WTC11 (cell line): ENCODE measurements around the gene DACT1. TPM values are rescaled to one million over a fixed set of nuclear protein-coding genes. Genes with fewer than 3 reads are reported as not detected.

Source experiments
- ATAC-seq: fragments of 200-7000 bp; cut with Tn5 transposase; 2 replicates; pipeline ENCODE4 v1.10.0; 2021; ENCODE audit warnings: mild to moderate bottlenecking, moderate library complexity
- CTCF ChIA-PET: fragments of 300-600 bp; sonication (Branson Sonifier 250); formaldehyde crosslinking; loops from one replicate; lab custom pipeline; 2021; ENCODE audit warnings: antibody characterized with exemption; lab: Charles Lee
- POLR2A ChIA-PET: fragments of 350-600 bp; sonication (Branson Sonifier 250); formaldehyde crosslinking; loops from one replicate; lab custom pipeline; 2021; ENCODE audit warnings: antibody characterized with exemption; lab: Charles Lee
- DNase-seq: peaks from one replicate; pipeline ENCODE4 v3.0.0; 2021; ENCODE audit warnings: low spot score
- H3K27ac Mint-ChIP-seq: 2 replicates; pipeline ENCODE4 v1.8.0; 2021; ENCODE audit warnings: mixed read lengths
- H3K27me3 Mint-ChIP-seq: 2 replicates; pipeline ENCODE4 v1.8.0; 2021; ENCODE audit warnings: low read depth, mild to moderate bottlenecking, moderate library complexity, mixed read lengths
- H3K36me3 Mint-ChIP-seq: 2 replicates; pipeline ENCODE4 v1.8.0; 2021; ENCODE audit warnings: mixed read lengths
- H3K4me1 Mint-ChIP-seq: 2 replicates; pipeline ENCODE4 v1.8.0; 2022; ENCODE audit warnings: mixed read lengths
- H3K4me3 Mint-ChIP-seq: 2 replicates; pipeline ENCODE4 v1.8.0; 2021; ENCODE audit warnings: mild to moderate bottlenecking, moderate library complexity, mixed read lengths
- H3K9me3 Mint-ChIP-seq: 2 replicates; pipeline ENCODE4 v1.8.0; 2021; ENCODE audit warnings: mixed read lengths
- AFF4 ChIP-seq: sonication (generic); formaldehyde crosslinking; IDR thresholded peaks from 2 replicates; pipeline ENCODE4 v1.8.1; 2023; ENCODE audit warnings: mild to moderate bottlenecking, missing genetic modification reagents, borderline replicate concordance
- CDX4 ChIP-seq: fragments of 250-450 bp; sonication (Bioruptor Pico); IDR thresholded peaks from 2 replicates; pipeline ENCODE4 v1.9.0; 2021; ENCODE audit warnings: moderate library complexity, mild to moderate bottlenecking, inconsistent platforms, borderline replicate concordance
- CTCF ChIP-seq: fragments of 200-600 bp; IDR thresholded peaks from 2 replicates; pipeline ENCODE4 v1.8.0; 2022; ENCODE audit warnings: antibody characterized with exemption
- E2F1 ChIP-seq: sonication (generic); formaldehyde crosslinking; IDR thresholded peaks from 2 replicates; pipeline ENCODE4 v1.8.0; 2022; ENCODE audit warnings: mild to moderate bottlenecking, missing genetic modification reagents
- FOXP4 ChIP-seq: sonication (generic); formaldehyde crosslinking; IDR thresholded peaks from 2 replicates; pipeline ENCODE4 v1.8.0; 2022; ENCODE audit warnings: mild to moderate bottlenecking, missing genetic modification reagents
- GRHL2 ChIP-seq: fragments of 250-450 bp; sonication (Bioruptor Pico); IDR thresholded peaks from 2 replicates; pipeline ENCODE4 v1.8.0; 2022; ENCODE audit warnings: mild to moderate bottlenecking, moderate library complexity; ENCODE audit not compliant: insufficient replicate concordance, severe bottlenecking
- NFYB ChIP-seq: sonication (generic); formaldehyde crosslinking; conservative IDR thresholded peaks from 2 replicates; pipeline ENCODE4 v1.8.0; 2022; ENCODE audit warnings: low read depth, missing genetic modification reagents
- ZBTB21 ChIP-seq: sonication (generic); formaldehyde crosslinking; IDR thresholded peaks from 2 replicates; pipeline ENCODE4 v1.8.1; 2023; ENCODE audit warnings: mild to moderate bottlenecking, missing genetic modification reagents, borderline replicate concordance
- ZBTB43 ChIP-seq: sonication (generic); formaldehyde crosslinking; IDR thresholded peaks from 2 replicates; pipeline ENCODE4 v1.8.1; 2023; ENCODE audit warnings: mild to moderate bottlenecking, missing genetic modification reagents
- ZMAT4 ChIP-seq: fragments of 250-450 bp; sonication (Bioruptor Pico); IDR thresholded peaks from 2 replicates; pipeline ENCODE4 v1.9.0; 2021; ENCODE audit warnings: mild to moderate bottlenecking
- ZNF317 ChIP-seq: sonication (generic); formaldehyde crosslinking; IDR thresholded peaks from 2 replicates; pipeline ENCODE4 v1.8.1; 2023; ENCODE audit warnings: low read depth, mild to moderate bottlenecking, moderate library complexity, missing genetic modification reagents, borderline replicate concordance
- total RNA-seq: library from RNA; stranded (reverse); gene quantifications from 3 replicates; pipeline ENCODE4 v1.2.3, GENCODE V29; 2021

Gene DACT1
- total RNA-seq, 1 experiment from 2014 or later = 21.2 TPM

- POLR2A ChIA-PET = no interaction called here
- TF ChIP-seq E2F1 (CRISPR knock-in tag) (no peak), ZBTB21 (CRISPR knock-in tag) (no peak), ZNF317 (CRISPR knock-in tag) (no peak), FOXP4 (CRISPR knock-in tag) (no peak), ZMAT4 (CRISPR knock-in tag) (no peak), ZBTB43 (no peak), CDX4 (no peak)
- H3K27ac Mint-ChIP-seq = no peak overlapping the region
These were observed 21.3 kb downstream of the DACT1 start for GRCh38 chr14:58659061-58659460.

GRCh38 chr14:58659846-58660245 is 22.1 kb downstream of the DACT1 start:
- Mint-ChIP-seq H3K4me1 (peaks cover 28% of the 10 kb centered on the region), H3K9me3 (0 out of 2 replicates have a peak, but pooled peaks cover 3% of the 10 kb centered on the region)
- TF ChIP-seq AFF4 (CRISPR knock-in tag) (no peak), NFYB (CRISPR knock-in tag) (no peak), CTCF (no peak), GRHL2 (CRISPR knock-in tag) (no peak)
- TF ChIP-seq, all 79 proteins: peak for 0
- DNase-seq (no peak), ATAC-seq (no peak)
- CTCF ChIA-PET = no interaction called here
- POLR2A ChIA-PET = no interaction called here
- H3K36me3 Mint-ChIP-seq = no peaks in the 10 kb centered on the region; the same call in 1 of the 2 replicates
- H3K27ac Mint-ChIP-seq = no peak overlapping the region
- H3K4me3 Mint-ChIP-seq = no peak overlapping the region
- no peaks in the 10 kb centered on the region; the same call in 1 of the 2 replicates for H3K27me3 Mint-ChIP-seq

More at GRCh38 chr14:58659061-58659460, 21.3 kb downstream of the DACT1 start:
- no peak overlapping the region for H3K4me3 Mint-ChIP-seq
- DNase-seq (no peak), ATAC-seq (no peak)
- CTCF ChIA-PET = no interaction called here
- H3K4me1 Mint-ChIP-seq = peaks cover 28% of the 10 kb centered on the region
- 0 out of 2 replicates have a peak, but pooled peaks cover 3% of the 10 kb centered on the region for H3K9me3 Mint-ChIP-seq
- no peaks in the 10 kb centered on the region; the same call in 1 of the 2 replicates for H3K36me3 Mint-ChIP-seq
- no peaks in the 10 kb centered on the region; the same call in 1 of the 2 replicates for H3K27me3 Mint-ChIP-seq
